Gastroesophageal sphincter (tissue), 4 donors: Measurements from ENCODE around the gene MBNL1. TPM values are rescaled to one million over a fixed set of nuclear protein-coding genes. Genes with fewer than 3 reads are reported as not detected.

Experiments used
- ATAC-seq: fragments of 150-250 bp; one replicate; pipeline ENCODE4 v1.9.1; 2016; ENCODE audit warnings: mild to moderate bottlenecking, moderate library complexity
- H3K27ac ChIP-seq, 4 donors: fragments of 200-600 bp; sonication (generic) in 3 of 4; 1 replicate in 3 of 4; 2 replicates in 1 of 4; pipeline ENCODE4 v1.5.1; 2016 to 2019
- H3K27me3 ChIP-seq: fragments of 200-600 bp; sonication (generic); one replicate; pipeline ENCODE4 v1.5.1; 2019
- H3K36me3 ChIP-seq, 2 donors: fragments of 200-600 bp; sonication (generic); one replicate each; pipeline ENCODE4 v1.5.1; 2019; ENCODE audit warnings: control low read depth in 1 of 2
- H3K4me1 ChIP-seq, 3 donors: fragments of 200-600 bp; sonication (generic); 1 replicate in 2 of 3; 2 replicates in 1 of 3; pipeline ENCODE4 v1.5.1; 2016 to 2019; ENCODE audit warnings: control low read depth in 2 of 3
- H3K4me3 ChIP-seq, 2 donors: fragments of 200-600 bp; sonication (generic); one replicate each; pipeline ENCODE4 v1.5.1; 2019; ENCODE audit warnings: mild to moderate bottlenecking in 1 of 2, moderate library complexity in 1 of 2
- H3K9me3 ChIP-seq, 3 donors: fragments of 200-600 bp; sonication (generic); one replicate each; pipeline ENCODE4 v1.5.1; 2017 to 2019; ENCODE audit warnings: control low read depth in 2 of 3
- CTCF ChIP-seq, 4 experiments: fragments of 200-600 bp in 2 of 4; fragments of 450-650 bp in 2 of 4; sonication (generic) in 1 of 4; IDR thresholded peaks; one replicate each; pipeline ENCODE4 v1.5.1; 2017 to 2019; ENCODE audit warnings: antibody characterized with exemption in 4 of 4, mild to moderate bottlenecking in 2 of 4, moderate library complexity in 2 of 4
- EP300 ChIP-seq: sonication (generic); formaldehyde crosslinking; IDR thresholded peaks from one replicate; pipeline ENCODE4 v1.6.1; 2017; ENCODE audit warnings: antibody characterized with exemption, mild to moderate bottlenecking
- POLR2A ChIP-seq, 2 donors: fragments of 450-650 bp; IDR thresholded peaks; one replicate each; pipeline ENCODE4 v1.6.1; 2017; ENCODE audit warnings: antibody characterized with exemption in 2 of 2, mild to moderate bottlenecking in 2 of 2, moderate library complexity in 1 of 2
- POLR2AphosphoS5 ChIP-seq: sonication (generic); formaldehyde crosslinking; IDR thresholded peaks from one replicate; pipeline ENCODE4 v1.6.1; 2017; ENCODE audit warnings: antibody characterized with exemption
- WGBS, 2 donors: methylation state at CpG; one replicate each; pipeline ENCODE4 v1.1.5; 2018; ENCODE audit warnings: low coverage in 1 of 2; 5-methylcytosine and 5-hydroxymethylcytosine counted together
- total RNA-seq, 4 donors: library from RNA; depleted of rRNA; stranded (reverse); fragments of >200 nt; gene quantifications; one replicate each; pipeline ENCODE4 v1.1.0, GENCODE V29; 2016

Gene MBNL1
- total RNA-seq, 4 donors from 2014 or later: 623 to 745 (median 684) TPM

- no peak for ATAC-seq
- peak overlapping the region; percentile 15 to 70 (median 58) for H3K27ac ChIP-seq
These were observed 49.8 kb downstream of the MBNL1 start for GRCh38 chr3:152318512-152318911.

GRCh38 chr3:152319256-152319655, 50.5 kb downstream of the MBNL1 start:
- Histone ChIP-seq H3K27ac (peak overlapping the region; percentile 15 to 70 (median 58)), H3K36me3 (no peaks in the 10 kb centered on the region), H3K4me1 (peaks cover 35 to 100% (median 40%) of the 10 kb centered on the region in 3 donors), H3K4me3 (no peak overlapping the region), H3K9me3 (no peaks in the 10 kb centered on the region), H3K27me3 (no peaks in the 10 kb centered on the region)
- WGBS, 2 donors: 78 to 86% methylated on average over 2 of the region's 2 CpGs
- TF ChIP-seq POLR2A (IDR thresholded peaks at IDR 0.05): no peak
- TF ChIP-seq POLR2AphosphoS5: no peak
- TF ChIP-seq CTCF (IDR thresholded peaks at IDR 0.05): peak in 1 of 4 experiments; percentile 10
- ATAC-seq: no peak

More at GRCh38 chr3:152318512-152318911, 49.8 kb downstream of the MBNL1 start:
- Histone ChIP-seq H3K36me3 (no peaks in the 10 kb centered on the region), H3K9me3 (no peaks in the 10 kb centered on the region), H3K4me1 (peaks cover 36 to 100% (median 38%) of the 10 kb centered on the region in 3 donors), H3K27me3 (no peaks in the 10 kb centered on the region), H3K4me3 (no peak overlapping the region)
- TF ChIP-seq EP300 (no peak), POLR2A (IDR thresholded peaks at IDR 0.05) (no peak), CTCF (IDR thresholded peaks at IDR 0.05) (no peak), POLR2AphosphoS5 (no peak)

GRCh38 chr3:152319831-152320617, 51.3 kb downstream of the MBNL1 start:
- Histone ChIP-seq H3K4me1 (peaks cover 28 to 99% (median 41%) of the 10 kb centered on the region in 3 donors), H3K9me3 (no peaks in the 10 kb centered on the region), H3K27me3 (no peaks in the 10 kb centered on the region), H3K36me3 (no peaks in the 10 kb centered on the region), H3K4me3 (no peak overlapping the region), H3K27ac (peak overlapping the region; percentile 41 to 70 (median 56))
- TF ChIP-seq CTCF (IDR thresholded peaks at IDR 0.05) (no peak), EP300 (no peak), POLR2A (IDR thresholded peaks at IDR 0.05) (no peak), POLR2AphosphoS5 (no peak)
- no peak for ATAC-seq
- 53 to 54% methylated on average over 3 of the region's 3 CpGs for WGBS, 2 donors

GRCh38 chr3:152321200-152321954, 52.6 kb downstream of the MBNL1 start:
- Histone ChIP-seq H3K4me3 (no peak overlapping the region), H3K27me3 (no peaks in the 10 kb centered on the region), H3K9me3 (no peaks in the 10 kb centered on the region), H3K36me3 (no peaks in the 10 kb centered on the region), H3K4me1 (peaks cover 23 to 85% (median 32%) of the 10 kb centered on the region in 3 donors), H3K27ac (peak overlapping the region; percentile 34 to 74 (median 68))
- ATAC-seq: no peak
- 25 to 34% methylated on average over 1 to 2 of the region's 2 CpGs for WGBS, 2 donors
- TF ChIP-seq POLR2A (IDR thresholded peaks at IDR 0.05) (no peak), CTCF (IDR thresholded peaks at IDR 0.05) (no peak), EP300 (no peak), POLR2AphosphoS5 (no peak)
